Endothelial cell of umbilical vein (primary cell): ENCODE measurements around the gene EEF1AKMT2.

Experiments
- CTCF ChIP-seq, 2 donors: IDR thresholded peaks; 1 replicate in 1 of 2; 2 replicates in 1 of 2; pipeline ENCODE4 v1.5.1; 2011; ENCODE audit warnings: low read length in 2 of 2, mild to moderate bottlenecking in 2 of 2, moderate library complexity in 2 of 2, control low read depth in 1 of 2, inconsistent platforms in 1 of 2, low read depth in 1 of 2; ENCODE audit not compliant: insufficient read depth in 1 of 2; ENCODE audit errors: extremely low read depth in 1 of 2
- EZH2 ChIP-seq: IDR thresholded peaks from 2 replicates; pipeline ENCODE4 v1.6.1; 2012; ENCODE audit warnings: borderline replicate concordance, low read depth, mild to moderate bottlenecking, moderate library complexity, low read length, inconsistent platforms; ENCODE audit not compliant: severe bottlenecking
- GATA2 ChIP-seq: IDR thresholded peaks from 2 replicates; pipeline ENCODE4 v1.7.0; 2011; ENCODE audit warnings: low read depth, mild to moderate bottlenecking, moderate library complexity, mixed read lengths, low read length; ENCODE audit not compliant: insufficient read length, insufficient read depth
- JUN ChIP-seq: IDR thresholded peaks from 2 replicates; pipeline ENCODE4 v1.6.1; 2011; ENCODE audit warnings: borderline replicate concordance, low read depth; ENCODE audit not compliant: insufficient read length, insufficient read depth
- POLR2A ChIP-seq: IDR thresholded peaks from 2 replicates; pipeline ENCODE4 v1.6.1; 2012; ENCODE audit warnings: low read depth, mild to moderate bottlenecking, control low read depth, low read length
- POLR2AphosphoS5 ChIP-seq: IDR thresholded peaks from 2 replicates; pipeline ENCODE4 v1.6.1; 2012; ENCODE audit warnings: low read depth, mild to moderate bottlenecking, control low read depth, low read length, moderate library complexity; ENCODE audit not compliant: insufficient read depth

- TF ChIP-seq CTCF (IDR thresholded peaks at IDR 0.05; ENCODE audit: extremely low read depth in 1 of 2, insufficient read depth in 1 of 2, low read depth in 1 of 2, low read length in 2 of 2) = no peak
- TF ChIP-seq POLR2AphosphoS5 = no peak
- TF ChIP-seq POLR2A = no peak
- no peak for TF ChIP-seq EZH2
- TF ChIP-seq JUN = no peak
- no peak for TF ChIP-seq GATA2
Measured at GRCh38 chr10:124748166-124748565, 43.5 kb downstream of the EEF1AKMT2 start.
